Mucosa of descending colon (tissue), 3 donors: ENCODE measurements around the gene MFGE8. TPM values are rescaled to one million over a fixed set of nuclear protein-coding genes. Genes with fewer than 3 reads are reported as not detected.

ENCODE experiments used
- ATAC-seq: fragments of 200-7000 bp; cut with Tn5 transposase; one replicate; pipeline ENCODE4 v1.9.1; 2020; ENCODE audit warnings: mild to moderate bottlenecking, moderate library complexity
- DNase-seq, 3 donors: peaks; one replicate each; pipeline ENCODE4 v3.0.0-alpha.2; 2020
- H3K36me3 ChIP-seq: fragments of 200-600 bp; one replicate; pipeline ENCODE4 v1.8.0; 2021; ENCODE audit warnings: low read depth, mild to moderate bottlenecking
- H3K4me1 ChIP-seq: fragments of 200-600 bp; one replicate; pipeline ENCODE4 v1.8.0; 2021; ENCODE audit warnings: low read depth, mild to moderate bottlenecking
- H3K4me3 ChIP-seq: fragments of 200-600 bp; one replicate; pipeline ENCODE4 v1.8.0; 2021; ENCODE audit warnings: mild to moderate bottlenecking
- H3K9me3 ChIP-seq: fragments of 200-600 bp; one replicate; pipeline ENCODE4 v1.8.0; 2021; ENCODE audit warnings: mild to moderate bottlenecking
- intact Hi-C, 2 donors: fragments of 100-400 bp; cut with DNase I in 1 of 2; cut with micrococcal nuclease in 1 of 2; formaldehyde crosslinking; loops; one replicate each; pipeline versions ENCODE4 v1.11.0 to v1.11.1; 2022; cut with DNase I, micrococcal nuclease
- total RNA-seq, 3 donors: library from RNA; stranded (reverse); fragmentation: NEBNext Ultra II Directional in 2 of 3; extraction: Animal tissue kit (Norgen Biotek cat#: 25700) in 2 of 3; gene quantifications; one replicate each; pipeline versions ENCODE4 v1.2.1 to v1.2.4, GENCODE V29; 2021 to 2023
- TF ChIP-seq, protein P1 (sequence below): fragments of 200-600 bp; IDR thresholded peaks from one replicate; pipeline ENCODE4 v1.8.0; 2022; ENCODE audit warnings: antibody characterized with exemption, mild to moderate bottlenecking
- donor health status: DM: no; HTN: no; CAD: no; lungs with moderate emphysema.
- donor health status: DM: no; HTN: no; CAD: no.
- donor health status: DM: no; HTN: yes; CAD: no.

MFGE8 gene
- total RNA-seq, 3 donors from 2014 or later, result 24.2 to 102 (median 66.7) TPM

DNA sequence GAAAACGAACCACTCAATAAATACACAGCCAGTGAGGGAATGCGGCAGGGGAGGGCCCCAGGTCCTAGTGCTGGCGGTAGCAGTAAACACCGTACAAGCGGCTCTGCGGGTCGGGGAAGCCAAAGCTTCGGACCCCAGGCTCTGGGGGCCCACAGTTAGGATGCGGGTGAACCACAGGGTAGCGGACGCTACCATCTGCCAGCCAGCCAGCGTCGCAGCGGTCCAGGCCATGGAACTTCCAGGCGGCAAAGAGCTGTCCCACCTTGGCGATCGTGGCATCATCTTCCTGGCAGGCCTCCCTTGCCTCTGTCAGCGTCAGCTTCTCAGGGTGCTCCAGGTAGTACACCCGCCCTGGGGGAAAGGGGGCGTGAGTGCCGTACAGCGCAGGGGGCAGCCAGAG lies 35.3 kb downstream of the MFGE8 start:
- no peaks in the 10 kb centered on the region for H3K4me1 ChIP-seq
- no peaks in the 10 kb centered on the region for H3K36me3 ChIP-seq
- H3K4me3 ChIP-seq, result no peak overlapping the region
- ATAC-seq (no peak), DNase-seq (no peak)
- intact Hi-C loops, result no loop called here
- H3K9me3 ChIP-seq, result no peaks in the 10 kb centered on the region
- TF ChIP-seq, protein P1, sequence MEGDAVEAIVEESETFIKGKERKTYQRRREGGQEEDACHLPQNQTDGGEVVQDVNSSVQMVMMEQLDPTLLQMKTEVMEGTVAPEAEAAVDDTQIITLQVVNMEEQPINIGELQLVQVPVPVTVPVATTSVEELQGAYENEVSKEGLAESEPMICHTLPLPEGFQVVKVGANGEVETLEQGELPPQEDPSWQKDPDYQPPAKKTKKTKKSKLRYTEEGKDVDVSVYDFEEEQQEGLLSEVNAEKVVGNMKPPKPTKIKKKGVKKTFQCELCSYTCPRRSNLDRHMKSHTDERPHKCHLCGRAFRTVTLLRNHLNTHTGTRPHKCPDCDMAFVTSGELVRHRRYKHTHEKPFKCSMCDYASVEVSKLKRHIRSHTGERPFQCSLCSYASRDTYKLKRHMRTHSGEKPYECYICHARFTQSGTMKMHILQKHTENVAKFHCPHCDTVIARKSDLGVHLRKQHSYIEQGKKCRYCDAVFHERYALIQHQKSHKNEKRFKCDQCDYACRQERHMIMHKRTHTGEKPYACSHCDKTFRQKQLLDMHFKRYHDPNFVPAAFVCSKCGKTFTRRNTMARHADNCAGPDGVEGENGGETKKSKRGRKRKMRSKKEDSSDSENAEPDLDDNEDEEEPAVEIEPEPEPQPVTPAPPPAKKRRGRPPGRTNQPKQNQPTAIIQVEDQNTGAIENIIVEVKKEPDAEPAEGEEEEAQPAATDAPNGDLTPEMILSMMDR, result no peak

DNA sequence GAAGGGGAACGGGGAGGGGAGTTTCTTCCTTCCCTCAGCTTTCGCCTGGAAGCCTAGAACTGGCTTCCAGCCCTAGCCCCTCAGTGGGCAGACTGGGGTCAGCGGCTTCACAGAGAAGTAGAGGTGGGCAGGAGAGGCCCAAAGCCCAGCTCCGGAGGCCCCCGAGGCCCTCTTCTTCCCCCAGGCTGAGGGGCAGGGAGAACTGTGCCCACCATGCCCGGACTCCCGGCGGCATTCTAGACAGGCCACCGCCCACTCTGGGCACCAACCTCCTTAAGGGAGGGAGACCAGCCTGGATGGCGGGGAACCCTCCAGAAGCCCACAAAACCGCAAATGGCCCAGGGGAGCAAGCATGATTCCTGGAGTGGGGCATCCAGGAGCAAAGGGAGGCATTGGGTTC lies 35.8 kb downstream of the MFGE8 start:
- intact Hi-C loops, result no loop called here
- H3K9me3 ChIP-seq, result no peaks in the 10 kb centered on the region
- no peak overlapping the region for H3K4me3 ChIP-seq
- no peak for DNase-seq
- H3K4me1 ChIP-seq, result no peaks in the 10 kb centered on the region
- ATAC-seq, result no peak
- H3K36me3 ChIP-seq, result no peaks in the 10 kb centered on the region
- TF ChIP-seq, protein P1, result no peak

DNA sequence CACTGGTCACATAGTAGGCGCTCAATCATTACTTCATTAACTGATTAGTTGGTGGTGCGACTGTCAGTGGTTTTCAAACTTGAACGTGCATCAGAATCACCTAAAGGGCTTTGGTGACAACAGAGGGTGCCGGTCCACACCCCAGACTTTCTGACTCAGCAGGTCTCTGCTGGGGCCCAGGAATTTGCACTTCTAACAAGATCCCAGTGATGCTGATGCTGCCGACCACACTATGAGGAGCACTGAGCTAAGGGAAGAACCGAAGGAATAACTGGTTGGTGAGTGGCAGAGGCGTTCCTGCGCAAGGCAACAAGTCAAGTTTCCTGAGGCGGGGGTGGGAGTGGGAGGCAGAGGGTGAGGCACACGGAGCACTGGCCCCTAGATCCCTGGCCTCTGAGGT lies 36.6 kb downstream of the MFGE8 start:
- Histone ChIP-seq H3K4me3 (no peak overlapping the region), H3K9me3 (no peaks in the 10 kb centered on the region), H3K36me3 (no peaks in the 10 kb centered on the region), H3K4me1 (no peaks in the 10 kb centered on the region)
- TF ChIP-seq, protein P1, result no peak
- DNase-seq, result no peak
- no peak for ATAC-seq
- intact Hi-C loops, result no loop called here

DNA sequence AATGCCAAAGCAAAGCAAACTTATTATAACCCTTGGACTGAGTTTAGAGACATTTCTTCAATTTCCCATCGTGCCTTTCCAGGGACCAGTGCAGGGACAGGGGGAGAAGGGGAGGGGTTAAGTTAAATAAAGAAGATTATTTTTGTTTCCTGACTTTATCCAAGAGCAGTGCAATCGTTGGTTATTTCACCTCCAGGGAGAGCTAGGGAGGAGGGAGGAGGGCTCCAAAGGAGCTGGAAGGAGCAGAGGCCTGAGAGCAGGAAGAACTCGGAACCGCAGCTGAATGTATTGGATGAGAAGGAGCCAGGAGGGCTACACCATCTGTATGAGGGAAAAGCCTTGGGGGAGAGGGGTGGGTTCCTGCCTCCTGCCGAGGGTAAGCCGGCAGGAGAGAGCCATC lies 38.5 kb downstream of the MFGE8 start:
- intact Hi-C loops, result no loop called here
- no peak for ATAC-seq
- Histone ChIP-seq H3K4me1 (no peaks in the 10 kb centered on the region), H3K4me3 (no peak overlapping the region), H3K9me3 (no peaks in the 10 kb centered on the region), H3K36me3 (no peaks in the 10 kb centered on the region)
- TF ChIP-seq, protein P1, result no peak
- DNase-seq, result no peak

DNA sequence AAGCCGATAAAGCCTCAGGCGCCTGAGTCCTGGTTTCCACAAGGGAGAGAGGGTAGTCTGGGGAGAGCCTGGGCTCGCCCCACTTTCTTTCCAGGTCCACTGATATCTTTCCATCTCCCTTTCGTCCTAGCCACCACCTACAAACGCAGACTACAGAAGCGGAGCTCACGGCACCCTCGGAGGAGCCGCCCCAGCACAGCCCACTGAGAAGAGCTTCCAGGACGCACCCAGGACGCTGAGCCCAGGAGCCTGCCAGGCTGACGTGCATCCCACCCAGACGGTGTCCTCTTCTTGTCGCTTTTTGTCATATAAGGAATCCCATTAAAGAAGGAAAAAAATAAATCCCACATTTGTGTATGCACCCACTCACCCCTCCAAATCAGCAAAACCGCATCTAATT lies 38.9 kb downstream of the MFGE8 start:
- intact Hi-C loops, result no loop called here
- ATAC-seq (no peak), DNase-seq (no peak)
- Histone ChIP-seq H3K9me3 (no peaks in the 10 kb centered on the region), H3K4me3 (no peak overlapping the region), H3K4me1 (no peaks in the 10 kb centered on the region), H3K36me3 (no peaks in the 10 kb centered on the region)
- TF ChIP-seq, protein P1, result no peak

DNA sequence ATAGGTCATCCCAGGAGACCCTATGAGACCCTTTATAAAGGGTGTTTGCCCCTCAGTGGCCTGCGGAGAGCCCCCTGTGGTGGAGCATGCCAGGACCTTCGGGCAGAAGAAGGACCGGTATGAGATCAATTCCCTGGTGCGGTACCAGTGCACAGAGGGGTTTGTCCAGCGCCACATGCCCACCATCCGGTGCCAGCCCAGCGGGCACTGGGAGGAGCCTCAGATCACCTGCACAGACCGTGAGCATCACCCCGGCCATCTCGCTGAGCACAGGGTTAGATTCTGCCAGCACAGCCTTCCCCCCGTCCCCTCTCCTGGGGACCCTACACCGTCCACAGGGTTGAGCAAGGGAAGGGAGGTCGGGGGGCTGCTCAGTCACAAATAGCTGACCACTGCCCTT lies 39.4 kb downstream of the MFGE8 start:
- H3K9me3 ChIP-seq, result no peaks in the 10 kb centered on the region
- no peak overlapping the region for H3K4me3 ChIP-seq
- no peaks in the 10 kb centered on the region for H3K36me3 ChIP-seq
- TF ChIP-seq, protein P1, result no peak
- no peak for ATAC-seq
- DNase-seq, result no peak
- intact Hi-C loops, result no loop called here
- H3K4me1 ChIP-seq, result no peaks in the 10 kb centered on the region
